DOHH2 (cell line): ENCODE data around the gene TMED10.

Experiments used
- H3F3A ChIP-seq: fragments of 200-600 bp; sonication (generic), shearing (Covaris generic); 2 replicates; pipeline ENCODE4 v1.6.0; 2016; ENCODE audit warnings: antibody characterized with exemption, mild to moderate bottlenecking; ENCODE audit not compliant: control insufficient read depth, insufficient read depth
- H3K27ac ChIP-seq: fragments of 200-600 bp; sonication (generic); 2 replicates; pipeline ENCODE4 v1.5.1; 2014; ENCODE audit warnings: low read depth, mild to moderate bottlenecking, low read length, moderate library complexity
- H3K27me3 ChIP-seq: fragments of 200-600 bp; sonication (generic); 2 replicates; pipeline ENCODE4 v1.6.1; 2014; ENCODE audit warnings: mild to moderate bottlenecking, low read length, mixed read lengths; ENCODE audit not compliant: control insufficient read depth
- H3K36me3 ChIP-seq: fragments of 200-600 bp; sonication (generic); 2 replicates; pipeline ENCODE4 v1.6.1; 2014; ENCODE audit warnings: mild to moderate bottlenecking, low read length, moderate library complexity, mixed read lengths; ENCODE audit not compliant: control insufficient read depth
- H3K4me1 ChIP-seq: fragments of 200-600 bp; sonication (generic); 2 replicates; pipeline ENCODE4 v1.6.1; 2014; ENCODE audit warnings: mild to moderate bottlenecking, low read length, mixed read lengths; ENCODE audit not compliant: control insufficient read depth
- H3K4me2 ChIP-seq: fragments of 200-600 bp; sonication (generic); 2 replicates; pipeline ENCODE4 v1.6.0; 2014; ENCODE audit warnings: mild to moderate bottlenecking, low read length, moderate library complexity
- H3K4me3 ChIP-seq: fragments of 200-600 bp; sonication (generic); 2 replicates; pipeline ENCODE4 v1.5.1; 2014; ENCODE audit warnings: mild to moderate bottlenecking, low read length, mixed read lengths
- H3K79me2 ChIP-seq: fragments of 200-600 bp; sonication (generic); 2 replicates; pipeline ENCODE4 v1.6.1; 2014; ENCODE audit warnings: mild to moderate bottlenecking, low read length, mixed read lengths; ENCODE audit not compliant: control insufficient read depth
- H3K9me2 ChIP-seq: fragments of 200-600 bp; sonication (generic); replicated peaks from 2 replicates; pipeline ENCODE4 v1.6.1; 2014; ENCODE audit warnings: mild to moderate bottlenecking, low read length, mixed read lengths; ENCODE audit not compliant: control insufficient read depth
- H3K9me3 ChIP-seq: fragments of 200-600 bp; sonication (generic); 2 replicates; pipeline ENCODE4 v1.6.1; 2014; ENCODE audit warnings: antibody characterized with exemption, low read length, mixed read lengths; ENCODE audit not compliant: control insufficient read depth, insufficient read depth
- H4K20me1 ChIP-seq: fragments of 200-600 bp; sonication (generic); 2 replicates; pipeline ENCODE4 v1.6.0; 2014; ENCODE audit warnings: low read depth, mild to moderate bottlenecking, antibody characterized with exemption, low read length, moderate library complexity; ENCODE audit not compliant: control insufficient read depth, insufficient read depth
- EZH2phosphoT487 ChIP-seq: fragments of 200-600 bp; sonication (generic); IDR thresholded peaks from 2 replicates; pipeline ENCODE4 v1.6.1; 2017; ENCODE audit warnings: borderline replicate concordance, mild to moderate bottlenecking, antibody characterized with exemption, low read length, moderate library complexity, mixed read lengths
- TF ChIP-seq, protein P1 (sequence below): fragments of 200-600 bp; sonication (generic); IDR thresholded peaks from one replicate; pipeline ENCODE4 v1.5.1; 2014; ENCODE audit warnings: antibody characterized with exemption, mild to moderate bottlenecking, low read depth, low read length; ENCODE audit not compliant: poor library complexity, severe bottlenecking

The TMED10 gene

DNA sequence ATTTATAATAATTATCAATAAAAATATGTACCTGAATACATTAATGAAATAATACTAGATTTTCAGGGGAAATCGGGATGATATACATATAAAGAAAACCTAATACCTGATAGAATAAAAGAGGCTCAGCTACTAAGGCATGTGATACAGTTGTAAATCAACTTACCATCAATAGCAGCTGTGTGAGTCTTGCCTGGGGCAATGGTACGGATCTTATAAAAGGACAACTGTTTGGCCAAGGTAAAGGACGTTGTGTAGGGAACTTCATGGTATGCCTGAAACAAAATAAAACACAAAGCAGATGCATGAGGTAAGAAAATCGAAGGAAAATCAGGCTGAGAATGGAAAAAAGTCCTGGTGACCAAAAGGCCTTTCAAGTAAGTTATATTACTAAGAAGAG lies 74.9 kb downstream of the TMED10 start:
- peaks cover 79% of the 10 kb centered on the region for H3K36me3 ChIP-seq
- TF ChIP-seq, protein P1, sequence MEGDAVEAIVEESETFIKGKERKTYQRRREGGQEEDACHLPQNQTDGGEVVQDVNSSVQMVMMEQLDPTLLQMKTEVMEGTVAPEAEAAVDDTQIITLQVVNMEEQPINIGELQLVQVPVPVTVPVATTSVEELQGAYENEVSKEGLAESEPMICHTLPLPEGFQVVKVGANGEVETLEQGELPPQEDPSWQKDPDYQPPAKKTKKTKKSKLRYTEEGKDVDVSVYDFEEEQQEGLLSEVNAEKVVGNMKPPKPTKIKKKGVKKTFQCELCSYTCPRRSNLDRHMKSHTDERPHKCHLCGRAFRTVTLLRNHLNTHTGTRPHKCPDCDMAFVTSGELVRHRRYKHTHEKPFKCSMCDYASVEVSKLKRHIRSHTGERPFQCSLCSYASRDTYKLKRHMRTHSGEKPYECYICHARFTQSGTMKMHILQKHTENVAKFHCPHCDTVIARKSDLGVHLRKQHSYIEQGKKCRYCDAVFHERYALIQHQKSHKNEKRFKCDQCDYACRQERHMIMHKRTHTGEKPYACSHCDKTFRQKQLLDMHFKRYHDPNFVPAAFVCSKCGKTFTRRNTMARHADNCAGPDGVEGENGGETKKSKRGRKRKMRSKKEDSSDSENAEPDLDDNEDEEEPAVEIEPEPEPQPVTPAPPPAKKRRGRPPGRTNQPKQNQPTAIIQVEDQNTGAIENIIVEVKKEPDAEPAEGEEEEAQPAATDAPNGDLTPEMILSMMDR: no peak
- no peak for TF ChIP-seq EZH2phosphoT487

DNA sequence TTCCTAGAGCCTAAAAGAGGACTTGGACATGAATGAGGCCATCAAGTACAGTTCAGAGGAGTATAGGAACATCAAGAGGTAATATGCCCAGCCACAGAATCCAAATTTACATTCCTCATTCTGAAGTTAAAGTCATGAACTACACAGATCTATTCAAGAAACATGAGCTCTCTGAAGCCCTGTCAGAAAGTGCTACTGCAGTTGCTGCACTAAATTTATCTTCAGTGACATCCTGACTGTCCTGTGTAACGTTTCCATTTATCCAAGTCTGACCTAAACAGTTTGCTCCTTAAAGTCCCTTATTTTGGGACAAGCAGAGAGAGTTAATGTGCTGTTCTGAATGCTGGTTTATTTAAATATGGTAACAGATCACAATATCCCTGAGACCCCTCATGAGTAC lies 77.7 kb downstream of the TMED10 start:
- H3K27ac ChIP-seq: no peak overlapping the region
- H3K9me2 ChIP-seq: no peaks in the 10 kb centered on the region
- peaks cover 80% of the 10 kb centered on the region for H3K36me3 ChIP-seq
- H3K79me2 ChIP-seq: no peaks in the 10 kb centered on the region
- H4K20me1 ChIP-seq: no peaks in the 10 kb centered on the region
- H3K4me3 ChIP-seq: no peak overlapping the region
- H3K9me3 ChIP-seq: no peaks in the 10 kb centered on the region
- no peak overlapping the region for H3K4me2 ChIP-seq
- H3K27me3 ChIP-seq: no peaks in the 10 kb centered on the region
- TF ChIP-seq, protein P1: no peak
- no peak for TF ChIP-seq EZH2phosphoT487
- H3F3A ChIP-seq: no peaks in the 10 kb centered on the region
- H3K4me1 ChIP-seq: no peaks in the 10 kb centered on the region

More for the DNA sequence above, 74.9 kb downstream of the TMED10 start:
- H3K9me3 ChIP-seq: no peaks in the 10 kb centered on the region
- H3K27me3 ChIP-seq: no peaks in the 10 kb centered on the region
- no peak overlapping the region for H3K4me2 ChIP-seq
- H3F3A ChIP-seq: no peaks in the 10 kb centered on the region
- no peak overlapping the region for H3K4me3 ChIP-seq
- H3K4me1 ChIP-seq: no peaks in the 10 kb centered on the region
- H3K79me2 ChIP-seq: no peaks in the 10 kb centered on the region
- no peaks in the 10 kb centered on the region for H3K9me2 ChIP-seq
- H3K27ac ChIP-seq: no peak overlapping the region
- no peaks in the 10 kb centered on the region for H4K20me1 ChIP-seq

DNA sequence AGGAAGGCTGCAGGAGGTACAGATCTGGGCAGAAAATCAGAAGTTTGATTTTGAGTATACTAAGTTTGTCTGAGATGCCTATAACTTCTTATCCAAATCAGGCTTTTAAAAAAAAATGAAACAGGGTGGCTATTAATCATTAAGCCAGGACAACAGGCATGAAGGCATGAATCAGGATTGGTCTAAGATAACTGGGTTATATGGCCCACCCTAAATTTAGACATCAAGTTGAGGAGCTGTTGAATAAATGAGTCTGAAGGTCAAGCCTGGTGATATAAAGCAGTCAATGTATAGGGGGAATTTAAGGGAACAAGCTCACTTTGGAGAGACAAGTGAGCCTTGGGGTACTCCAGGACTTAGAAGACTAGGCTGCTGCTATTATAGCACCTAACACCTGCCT lies 78.2 kb downstream of the TMED10 start:
- no peaks in the 10 kb centered on the region for H3K9me3 ChIP-seq

More for the DNA sequence above, 78.2 kb downstream of the TMED10 start:
- Histone ChIP-seq H3K4me1 (no peaks in the 10 kb centered on the region), H4K20me1 (no peaks in the 10 kb centered on the region), H3K27me3 (no peaks in the 10 kb centered on the region), H3K9me2 (no peaks in the 10 kb centered on the region), H3K27ac (no peak overlapping the region), H3K4me3 (no peak overlapping the region), H3K36me3 (peaks cover 78% of the 10 kb centered on the region), H3K79me2 (no peaks in the 10 kb centered on the region), H3K4me2 (no peak overlapping the region), H3F3A (no peaks in the 10 kb centered on the region)
- TF ChIP-seq EZH2phosphoT487: no peak
- TF ChIP-seq, protein P1: no peak
